Calu3 (cell line): Measurements from ENCODE around the gene IFNG. TPM values are rescaled to one million over a fixed set of nuclear protein-coding genes. Genes with fewer than 3 reads are reported as not detected.

ENCODE experiments used
- BruUV-seq: library from RNA; stranded (reverse); fragments of 400-500 nt; replicated peaks from 2 replicates; lab custom pipeline; 2021; lab: Mats Ljungman, UMichigan
- CTCF ChIA-PET: fragments of 300-600 bp; sonication (Branson Sonifier 250); formaldehyde crosslinking; loops from one replicate; lab custom pipeline; 2022; ENCODE audit warnings: antibody characterized with exemption; lab: Charles Lee
- DNase-seq: peaks from one replicate; pipeline ENCODE4 v3.0.0; 2022
- H3K27ac Mint-ChIP-seq: one replicate; pipeline ENCODE4 v1.8.0; 2022; ENCODE audit warnings: mixed read lengths; ENCODE audit not compliant: unreplicated experiment
- H3K27me3 Mint-ChIP-seq: one replicate; pipeline ENCODE4 v1.8.0; 2022; ENCODE audit warnings: mixed read lengths; ENCODE audit not compliant: unreplicated experiment
- H3K36me3 Mint-ChIP-seq: one replicate; pipeline ENCODE4 v1.8.0; 2022; ENCODE audit warnings: mild to moderate bottlenecking, moderate library complexity, mixed read lengths; ENCODE audit not compliant: insufficient read depth, unreplicated experiment
- H3K4me1 Mint-ChIP-seq: one replicate; pipeline ENCODE4 v1.8.0; 2022; ENCODE audit warnings: mild to moderate bottlenecking, low read depth, mixed read lengths; ENCODE audit not compliant: unreplicated experiment
- H3K4me3 Mint-ChIP-seq: one replicate; pipeline ENCODE4 v1.8.0; 2022; ENCODE audit warnings: mild to moderate bottlenecking, low read depth, moderate library complexity, mixed read lengths; ENCODE audit not compliant: unreplicated experiment
- H3K9me3 Mint-ChIP-seq: one replicate; pipeline ENCODE4 v1.8.0; 2022; ENCODE audit warnings: low read depth, mixed read lengths; ENCODE audit not compliant: unreplicated experiment
- intact Hi-C: fragments of 100-400 bp; cut with micrococcal nuclease; formaldehyde crosslinking; loops from one replicate; pipeline ENCODE4 v1.10.0; 2022; ENCODE audit not compliant: unreplicated experiment
- total RNA-seq: library from RNA; stranded (reverse); gene quantifications from 2 replicates; pipeline ENCODE4 v1.2.3, GENCODE V29; 2022
- TF ChIP-seq, protein P1 (sequence below): fragments of 200-600 bp; IDR thresholded peaks from one replicate; pipeline ENCODE4 v1.8.0; 2022; ENCODE audit warnings: antibody characterized with exemption; ENCODE audit not compliant: unreplicated experiment

Gene IFNG
- total RNA-seq, 1 experiment from 2014 or later: not detected

DNA sequence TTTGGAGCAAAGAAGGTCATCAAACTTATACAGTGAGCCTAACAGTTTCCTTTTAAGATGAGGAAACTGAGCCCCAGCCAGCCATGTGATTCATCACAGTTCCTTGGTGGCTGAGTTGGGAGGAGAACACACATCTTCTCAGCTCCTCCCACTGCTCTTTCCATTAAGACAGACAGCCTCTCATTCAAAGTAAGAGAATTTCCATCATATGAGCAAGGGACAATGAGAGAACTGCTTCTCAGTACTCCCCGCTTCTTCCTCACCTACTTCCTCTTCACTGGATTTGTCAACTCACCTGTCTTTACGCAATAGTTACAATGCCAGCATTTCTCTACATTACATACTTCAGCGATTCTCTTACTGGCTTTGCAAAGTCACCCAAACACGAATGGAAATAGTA is 2.2 kb downstream of the IFNG start:
- Mint-ChIP-seq H3K9me3 (no peaks in the 10 kb centered on the region), H3K4me1 (no peaks in the 10 kb centered on the region), H3K27ac (no peak overlapping the region), H3K36me3 (no peaks in the 10 kb centered on the region), H3K4me3 (no peak overlapping the region), H3K27me3 (peaks cover 52% of the 10 kb centered on the region)
- CTCF ChIA-PET: interaction anchor here (1.1 to 3.2 kb wide), 3 partner anchors 40 to 117 kb away, joined by 3 to 22 read pairs (median 3); no protein-coding TSS in a partner anchor
- no TSS peak for BruUV-seq
- DNase-seq: no peak
- intact Hi-C loops: loop anchor here (10.0 kb wide), 1 partner anchor 93 kb away; no protein-coding TSS in a partner anchor
- TF ChIP-seq, protein P1, sequence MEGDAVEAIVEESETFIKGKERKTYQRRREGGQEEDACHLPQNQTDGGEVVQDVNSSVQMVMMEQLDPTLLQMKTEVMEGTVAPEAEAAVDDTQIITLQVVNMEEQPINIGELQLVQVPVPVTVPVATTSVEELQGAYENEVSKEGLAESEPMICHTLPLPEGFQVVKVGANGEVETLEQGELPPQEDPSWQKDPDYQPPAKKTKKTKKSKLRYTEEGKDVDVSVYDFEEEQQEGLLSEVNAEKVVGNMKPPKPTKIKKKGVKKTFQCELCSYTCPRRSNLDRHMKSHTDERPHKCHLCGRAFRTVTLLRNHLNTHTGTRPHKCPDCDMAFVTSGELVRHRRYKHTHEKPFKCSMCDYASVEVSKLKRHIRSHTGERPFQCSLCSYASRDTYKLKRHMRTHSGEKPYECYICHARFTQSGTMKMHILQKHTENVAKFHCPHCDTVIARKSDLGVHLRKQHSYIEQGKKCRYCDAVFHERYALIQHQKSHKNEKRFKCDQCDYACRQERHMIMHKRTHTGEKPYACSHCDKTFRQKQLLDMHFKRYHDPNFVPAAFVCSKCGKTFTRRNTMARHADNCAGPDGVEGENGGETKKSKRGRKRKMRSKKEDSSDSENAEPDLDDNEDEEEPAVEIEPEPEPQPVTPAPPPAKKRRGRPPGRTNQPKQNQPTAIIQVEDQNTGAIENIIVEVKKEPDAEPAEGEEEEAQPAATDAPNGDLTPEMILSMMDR: no peak

DNA sequence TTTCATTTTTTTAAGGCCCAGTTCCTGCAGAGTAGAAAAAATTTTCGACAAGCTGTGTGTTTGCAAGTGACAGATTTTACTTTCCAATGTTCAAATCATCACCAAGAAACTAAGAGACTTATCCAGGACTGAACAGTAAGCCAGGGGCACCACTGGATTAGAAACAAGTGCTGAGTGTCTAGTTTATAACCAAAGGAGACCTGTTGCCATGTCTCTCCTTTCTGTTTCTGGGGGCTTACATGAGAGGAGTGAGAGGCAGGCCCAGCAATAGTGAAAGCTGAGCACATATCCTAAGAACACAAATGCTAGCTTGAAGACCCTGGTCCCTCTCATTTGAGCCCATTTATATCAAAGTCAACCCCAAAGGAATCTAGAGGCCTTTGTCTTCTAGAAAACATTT is 2.9 kb downstream of the IFNG start:
- Mint-ChIP-seq H3K27me3 (peaks cover 59% of the 10 kb centered on the region), H3K4me3 (no peak overlapping the region), H3K9me3 (no peaks in the 10 kb centered on the region), H3K27ac (no peak overlapping the region), H3K36me3 (no peaks in the 10 kb centered on the region), H3K4me1 (no peaks in the 10 kb centered on the region)
- no peak for DNase-seq
- CTCF ChIA-PET: interaction anchor here (0.5 to 3.2 kb wide), 4 partner anchors 15 to 960 kb away, joined by 3 to 22 read pairs (median 7); no protein-coding TSS in a partner anchor
- TF ChIP-seq, protein P1: no peak
- intact Hi-C loops: loop anchor here (10.0 kb wide), 1 partner anchor 92 kb away; no protein-coding TSS in a partner anchor
- no TSS peak for BruUV-seq

DNA sequence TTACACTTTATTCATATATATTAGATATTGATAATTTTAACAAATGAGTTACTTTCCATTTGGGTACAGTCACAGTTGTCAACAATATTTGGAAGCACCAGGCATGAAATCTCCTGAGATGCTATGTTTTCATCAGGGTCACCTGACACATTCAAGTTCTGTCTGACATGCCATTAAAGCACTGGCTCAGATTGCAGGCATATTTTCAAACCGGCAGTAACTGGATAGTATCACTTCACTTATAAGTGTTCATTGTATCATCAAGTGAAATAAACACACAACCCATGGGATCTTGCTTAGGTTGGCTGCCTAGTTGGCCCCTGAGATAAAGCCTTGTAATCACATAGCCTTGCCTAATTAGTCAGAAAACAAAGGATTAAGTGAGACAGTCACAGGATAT is 4.8 kb downstream of the IFNG start:
- Mint-ChIP-seq H3K4me1 (no peaks in the 10 kb centered on the region), H3K9me3 (no peaks in the 10 kb centered on the region), H3K27me3 (peaks cover 72% of the 10 kb centered on the region), H3K27ac (no peak overlapping the region), H3K36me3 (no peaks in the 10 kb centered on the region), H3K4me3 (no peak overlapping the region)
- no TSS peak for BruUV-seq
- DNase-seq: no peak
- CTCF ChIA-PET: no interaction called here
- intact Hi-C loops: loop anchor here (10.0 kb wide), 1 partner anchor 90 kb away; no protein-coding TSS in a partner anchor
- TF ChIP-seq, protein P1: no peak

DNA sequence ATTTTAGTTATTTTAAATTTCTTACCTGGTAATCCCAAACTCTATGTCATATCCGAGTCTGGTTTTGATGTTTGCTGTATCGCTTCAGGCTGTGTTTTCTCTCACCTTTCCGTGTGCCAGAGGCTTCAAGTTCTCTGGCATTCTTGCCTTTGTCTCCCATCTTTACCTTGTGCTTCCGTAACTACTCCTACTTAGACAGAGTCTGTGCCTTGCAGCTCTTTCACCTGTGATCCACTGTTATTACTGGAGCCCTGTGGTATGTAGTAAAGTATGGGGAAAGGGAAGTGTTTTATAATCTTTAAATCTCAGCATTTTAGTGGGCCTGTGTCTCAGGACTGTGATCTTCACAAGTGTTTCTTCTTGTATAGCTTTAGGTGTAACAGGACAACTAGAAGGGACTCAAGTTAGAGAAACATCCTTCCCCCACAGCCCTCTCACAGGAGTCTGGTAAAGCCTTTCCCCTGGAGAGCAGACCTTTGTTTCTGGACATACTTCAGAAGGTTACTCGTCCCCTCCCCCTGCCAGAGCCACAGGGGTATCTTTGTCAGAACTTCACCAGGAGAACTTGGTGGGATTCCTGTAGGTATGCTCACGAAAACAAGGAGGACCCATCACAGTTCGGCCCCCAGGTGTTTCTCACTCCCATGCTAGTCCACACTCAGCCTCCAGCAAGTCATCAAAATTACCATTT is 11.1 kb downstream of the IFNG start:
- intact Hi-C loops: no loop called here
- Mint-ChIP-seq H3K36me3 (no peaks in the 10 kb centered on the region), H3K4me1 (no peaks in the 10 kb centered on the region), H3K9me3 (no peaks in the 10 kb centered on the region), H3K27ac (no peak overlapping the region), H3K27me3 (peaks cover 70% of the 10 kb centered on the region), H3K4me3 (no peak overlapping the region)
- no peak for DNase-seq
- no TSS peak for BruUV-seq
- CTCF ChIA-PET: interaction anchor here (0.7 kb wide), 1 partner anchor 897 kb away, joined by 4 read pairs; no protein-coding TSS in a partner anchor
- TF ChIP-seq, protein P1: no peak
